ENCODE results near the gene P2RX5.
A peak's percentile ranks its signal among the peaks of the same experiment; 100 is the strongest.

P2RX5 gene

DNA sequence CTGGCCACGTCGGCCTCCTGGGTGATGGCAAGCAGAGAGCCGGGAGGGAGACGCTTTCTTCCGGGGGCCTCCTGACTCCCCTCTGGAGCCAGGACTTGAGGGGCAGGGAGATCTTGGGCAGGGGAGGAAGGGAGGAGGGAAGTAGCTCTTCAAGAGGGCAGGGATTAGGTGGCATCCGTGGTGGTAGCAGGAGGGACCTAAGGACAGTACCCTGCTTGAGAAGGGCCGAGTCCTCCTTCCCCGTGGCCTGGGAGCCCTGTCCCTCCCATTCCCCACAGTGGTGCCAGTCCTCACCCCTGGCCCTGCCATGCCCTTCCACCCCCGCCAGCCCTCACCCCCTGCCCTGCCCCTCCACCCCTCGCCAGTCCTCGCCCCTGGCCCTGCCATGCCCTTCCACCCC, 40.2 kb downstream of the P2RX5 start:
- ChIA-PET POLR2A (no interaction called here), CTCF (no interaction called here)
- no peak for DNase-seq (ENCODE audit: extremely low spot score)
- no peak for TF ChIP-seq NFRKB (IDR thresholded peaks at IDR 0.05)
- no peak for TF ChIP-seq SP1 (IDR thresholded peaks at IDR 0.05)
- TF ChIP-seq LEF1 (IDR thresholded peaks at IDR 0.05; ENCODE audit: borderline replicate concordance) = no peak
- no peak for TF ChIP-seq ARNT (IDR thresholded peaks at IDR 0.05)
- TF ChIP-seq SUZ12 (IDR thresholded peaks at IDR 0.05) = no peak
- no peak for TF ChIP-seq TARDBP (IDR thresholded peaks at IDR 0.05)
- no peak for TF ChIP-seq FOXA1 (IDR thresholded peaks at IDR 0.05)
- TF ChIP-seq FOXM1 (IDR thresholded peaks at IDR 0.05; ENCODE audit: borderline replicate concordance) = no peak
- TF ChIP-seq ZNF384 (IDR thresholded peaks at IDR 0.05) = no peak
- TF ChIP-seq HDGF (IDR thresholded peaks at IDR 0.05; ENCODE audit: borderline replicate concordance) = no peak
- TF ChIP-seq BHLHE40 (IDR thresholded peaks at IDR 0.05; ENCODE audit: borderline replicate concordance) = no peak
- TF ChIP-seq ELF4 (IDR thresholded peaks at IDR 0.05) = no peak
- TF ChIP-seq, protein P1, sequence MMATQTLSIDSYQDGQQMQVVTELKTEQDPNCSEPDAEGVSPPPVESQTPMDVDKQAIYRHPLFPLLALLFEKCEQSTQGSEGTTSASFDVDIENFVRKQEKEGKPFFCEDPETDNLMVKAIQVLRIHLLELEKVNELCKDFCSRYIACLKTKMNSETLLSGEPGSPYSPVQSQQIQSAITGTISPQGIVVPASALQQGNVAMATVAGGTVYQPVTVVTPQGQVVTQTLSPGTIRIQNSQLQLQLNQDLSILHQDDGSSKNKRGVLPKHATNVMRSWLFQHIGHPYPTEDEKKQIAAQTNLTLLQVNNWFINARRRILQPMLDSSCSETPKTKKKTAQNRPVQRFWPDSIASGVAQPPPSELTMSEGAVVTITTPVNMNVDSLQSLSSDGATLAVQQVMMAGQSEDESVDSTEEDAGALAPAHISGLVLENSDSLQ (IDR thresholded peaks at IDR 0.05) = no peak
- TF ChIP-seq L3MBTL2 (conservative IDR thresholded peaks at IDR 0.05) = no peak
- TF ChIP-seq CTBP1 (IDR thresholded peaks at IDR 0.05; ENCODE audit: borderline replicate concordance) = no peak
- no peak for TF ChIP-seq FOXK2 (IDR thresholded peaks at IDR 0.05)

DNA sequence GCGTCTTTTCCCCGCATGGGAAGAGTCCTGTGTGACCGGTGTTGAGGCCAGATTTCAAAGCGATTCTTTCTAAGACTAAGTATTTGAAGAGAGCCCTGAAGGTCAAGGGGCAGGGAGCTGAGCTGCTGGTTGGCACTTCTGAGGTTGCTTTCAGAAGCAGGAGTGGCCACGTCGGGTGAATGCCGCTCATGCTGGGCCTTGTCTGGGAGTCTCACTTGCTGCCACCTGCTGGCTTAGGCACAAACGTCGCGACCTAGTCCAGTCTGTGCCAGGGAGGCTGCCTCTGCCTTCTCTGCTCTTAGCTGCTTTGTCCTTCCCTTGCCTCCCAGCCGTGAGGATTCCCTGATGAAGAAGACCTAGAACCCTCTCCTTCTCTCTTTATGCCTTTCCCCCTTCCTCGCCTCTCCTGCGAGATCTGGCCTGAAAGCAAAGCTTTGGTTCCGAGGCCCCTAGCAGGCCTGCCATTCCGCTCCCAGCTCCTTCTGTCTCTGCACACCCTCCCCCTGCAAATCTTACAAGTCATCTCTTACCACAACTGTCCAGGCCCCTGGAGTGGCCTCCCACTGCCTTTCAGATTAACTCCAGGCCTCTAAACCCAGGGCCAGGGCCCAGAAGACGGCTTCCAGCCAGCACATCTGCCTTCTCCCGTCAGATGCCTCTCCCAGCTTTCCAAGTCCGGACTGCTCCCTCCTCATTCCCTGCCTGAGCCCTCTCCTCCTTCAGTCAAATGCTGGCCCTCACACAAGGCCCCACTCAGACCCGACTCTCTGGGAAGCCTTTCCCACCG, 48.0 kb downstream of the P2RX5 start:
- ChIA-PET POLR2A (interaction anchor here (0.8 to 1.0 kb wide), 2 partner anchors 12 to 599 kb away, joined by 3 read pairs; partner anchors contain the start of genes CTNS and SHPK), CTCF (interaction anchor here (0.6 to 1.3 kb wide), 3 partner anchors 9 to 600 kb away, joined by 3 to 4 read pairs (median 3); no protein-coding TSS in a partner anchor)
- no peak for TF ChIP-seq ARNT (IDR thresholded peaks at IDR 0.05)
- TF ChIP-seq LEF1 (IDR thresholded peaks at IDR 0.05; ENCODE audit: borderline replicate concordance) = no peak
- TF ChIP-seq SP1 (IDR thresholded peaks at IDR 0.05) = no peak
- no peak for TF ChIP-seq FOXA1 (IDR thresholded peaks at IDR 0.05)
- no peak for TF ChIP-seq FOXK2 (IDR thresholded peaks at IDR 0.05)
- no peak for TF ChIP-seq CTBP1 (IDR thresholded peaks at IDR 0.05; ENCODE audit: borderline replicate concordance)
- no peak for TF ChIP-seq SUZ12 (IDR thresholded peaks at IDR 0.05)
- TF ChIP-seq FOXM1 (IDR thresholded peaks at IDR 0.05; ENCODE audit: borderline replicate concordance) = no peak
- TF ChIP-seq HDGF (IDR thresholded peaks at IDR 0.05; ENCODE audit: borderline replicate concordance) = no peak
- no peak for TF ChIP-seq TARDBP (IDR thresholded peaks at IDR 0.05)
- no peak for TF ChIP-seq L3MBTL2 (conservative IDR thresholded peaks at IDR 0.05)
- TF ChIP-seq NFRKB (IDR thresholded peaks at IDR 0.05) = no peak
- no peak for TF ChIP-seq BHLHE40 (IDR thresholded peaks at IDR 0.05; ENCODE audit: borderline replicate concordance)
- no peak for TF ChIP-seq ELF4 (IDR thresholded peaks at IDR 0.05)
- no peak for TF ChIP-seq ZNF384 (IDR thresholded peaks at IDR 0.05)
- TF ChIP-seq, protein P1 (IDR thresholded peaks at IDR 0.05) = no peak
- peak; percentile 49 for DNase-seq (ENCODE audit: extremely low spot score)

DNA sequence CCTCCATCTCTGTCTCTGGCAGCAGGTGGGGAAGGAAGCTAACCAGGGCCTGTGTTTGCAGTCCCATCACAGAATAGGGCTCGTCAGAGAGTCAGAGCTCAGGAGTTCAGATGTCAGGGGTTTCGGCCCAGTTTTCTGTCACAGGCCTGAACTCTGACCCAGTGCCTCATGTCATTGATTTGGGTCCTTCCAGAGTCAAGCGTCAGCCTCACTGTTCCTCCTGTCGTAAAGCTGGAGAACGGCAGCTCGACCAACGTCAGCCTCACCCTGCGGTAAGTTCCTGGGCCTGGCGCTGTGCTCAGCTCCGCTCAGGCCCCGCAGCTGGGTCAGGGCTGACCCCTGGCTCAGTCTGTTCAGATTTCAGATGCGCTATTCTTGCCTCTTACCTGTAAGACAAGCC, 48.7 kb downstream of the P2RX5 start:
- no peak for DNase-seq (ENCODE audit: extremely low spot score)
- CTCF ChIA-PET = interaction anchor here (1.1 to 1.3 kb wide), 2 partner anchors 11 to 45 kb away, joined by 3 to 4 read pairs; partner anchors contain the start of genes CTNS and SHPK
- POLR2A ChIA-PET = no interaction called here

DNA sequence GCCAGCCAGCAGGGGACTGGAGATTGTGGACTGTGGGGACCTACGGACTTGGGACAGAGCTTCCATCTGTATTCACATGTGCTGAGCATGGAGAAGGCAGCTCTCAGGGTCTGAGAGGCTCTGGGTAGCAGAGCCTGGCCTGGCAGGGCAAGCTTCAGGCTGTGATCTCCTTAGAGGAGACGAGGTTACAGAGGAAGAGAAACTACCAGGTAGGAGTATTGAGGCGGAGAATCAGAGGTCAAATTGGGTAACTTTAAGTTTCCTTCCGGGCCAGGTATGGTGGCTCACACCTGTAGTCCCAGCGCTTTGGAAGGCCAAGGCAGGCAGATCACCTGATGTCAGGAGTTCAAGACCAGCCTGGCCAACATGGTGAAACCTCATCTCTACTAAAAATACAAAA, 50.6 kb downstream of the P2RX5 start:
- no peak for TF ChIP-seq BHLHE40 (IDR thresholded peaks at IDR 0.05; ENCODE audit: borderline replicate concordance)
- TF ChIP-seq HDGF (IDR thresholded peaks at IDR 0.05; ENCODE audit: borderline replicate concordance) = no peak
- no peak for TF ChIP-seq SP1 (IDR thresholded peaks at IDR 0.05)
- no peak for TF ChIP-seq FOXK2 (IDR thresholded peaks at IDR 0.05)
- CTCF ChIA-PET = no interaction called here
- DNase-seq (ENCODE audit: extremely low spot score) = no peak
- POLR2A ChIA-PET = no interaction called here

More for the DNA sequence above, 48.7 kb downstream of the P2RX5 start:
- TF ChIP-seq L3MBTL2 (conservative IDR thresholded peaks at IDR 0.05) = no peak
- no peak for TF ChIP-seq SP1 (IDR thresholded peaks at IDR 0.05)
- TF ChIP-seq, protein P1 (IDR thresholded peaks at IDR 0.05) = no peak

DNA sequence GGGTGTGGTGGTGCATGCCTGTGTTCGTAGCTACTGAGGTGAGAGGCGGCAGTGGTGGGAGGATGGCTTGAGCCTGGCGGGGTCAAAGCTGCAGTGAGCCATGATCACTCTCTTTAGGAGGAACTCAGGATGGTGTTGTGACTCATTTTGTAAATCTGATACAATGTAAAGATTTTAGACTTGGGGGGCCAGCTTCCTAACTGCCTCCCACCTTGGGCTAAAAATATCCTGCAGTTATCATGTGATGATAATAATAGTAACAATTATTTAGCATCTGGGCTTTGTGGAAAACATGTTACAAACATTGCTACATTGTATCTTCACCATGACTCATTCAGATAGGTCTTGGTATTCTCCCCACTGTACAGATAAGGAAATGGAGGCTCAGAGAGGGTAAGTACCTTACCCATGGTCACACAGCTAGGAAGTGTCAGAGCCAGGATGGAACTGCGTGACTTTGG, 52.0 kb downstream of the P2RX5 start:
- DNase-seq (ENCODE audit: extremely low spot score) = no peak
- TF ChIP-seq FOXK2 (IDR thresholded peaks at IDR 0.05) (no peak), SP1 (IDR thresholded peaks at IDR 0.05) (no peak), LEF1 (IDR thresholded peaks at IDR 0.05; ENCODE audit: borderline replicate concordance) (no peak), NFRKB (IDR thresholded peaks at IDR 0.05) (no peak), FOXA1 (IDR thresholded peaks at IDR 0.05) (no peak), SUZ12 (IDR thresholded peaks at IDR 0.05) (no peak), TARDBP (IDR thresholded peaks at IDR 0.05) (no peak), BHLHE40 (IDR thresholded peaks at IDR 0.05; ENCODE audit: borderline replicate concordance) (no peak), CTBP1 (IDR thresholded peaks at IDR 0.05; ENCODE audit: borderline replicate concordance) (no peak), ZNF384 (IDR thresholded peaks at IDR 0.05) (no peak), ELF4 (IDR thresholded peaks at IDR 0.05) (no peak)
- TF ChIP-seq, protein P1 (IDR thresholded peaks at IDR 0.05) = no peak
- ChIA-PET CTCF (interaction anchor here (0.7 kb wide), 1 partner anchor 596 kb away, joined by 3 read pairs; no protein-coding TSS in a partner anchor), POLR2A (no interaction called here)

All from HEK293T (cell line).